SHP77 (cell line): ENCODE results near the gene SLC39A2.

Source experiments
- DNase-seq, 2 experiments: peaks; one replicate each; lab custom pipeline; 2025; lab: John Stamatoyannopoulos, UW

SLC39A2 gene

GRCh38 chr14:21047378-21047781 lies 48.3 kb downstream of the SLC39A2 start:
- DNase-seq: no peak

GRCh38 chr14:21048638-21049037 lies 49.5 kb downstream of the SLC39A2 start:
- DNase-seq: no peak

DNA sequence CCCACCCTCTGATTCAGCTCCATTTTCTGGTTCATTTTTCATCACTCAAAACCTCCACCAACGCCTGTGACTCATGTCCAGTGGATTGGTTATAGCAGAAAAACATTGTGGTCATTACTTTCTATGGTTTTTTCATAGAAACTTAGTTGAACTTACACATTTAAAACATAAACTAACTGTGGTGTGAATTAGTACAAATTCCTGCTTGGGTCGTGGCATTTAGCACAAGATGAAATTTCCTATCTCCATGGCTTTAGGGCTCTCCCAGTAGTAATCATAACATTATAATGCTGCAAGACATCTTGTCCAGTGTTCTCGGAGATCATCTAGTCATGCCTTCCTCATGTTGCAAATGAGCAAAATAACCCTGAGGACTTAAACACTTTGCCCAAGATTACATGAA lies 50.2 kb downstream of the SLC39A2 start:
- no peak for DNase-seq

DNA sequence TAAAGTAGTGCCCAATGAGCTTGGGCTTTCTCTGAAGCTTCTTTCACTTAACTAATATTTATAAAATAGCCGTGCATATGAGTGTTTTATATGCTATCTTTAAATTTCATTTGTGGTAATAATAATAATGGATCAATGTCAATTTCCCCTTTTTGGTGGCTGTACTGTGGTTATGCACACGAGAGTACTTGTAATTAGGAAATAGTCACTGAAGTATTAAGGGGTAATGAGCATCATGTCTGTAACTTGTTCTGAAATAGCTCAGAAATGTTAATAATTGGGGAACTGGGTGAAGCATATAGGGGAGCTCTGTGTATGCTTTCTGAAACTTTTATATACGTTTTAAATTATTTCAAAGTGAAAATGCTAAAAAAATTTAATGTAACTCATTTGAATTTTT lies 51.5 kb downstream of the SLC39A2 start:
- DNase-seq: no peak
